PFSK-1 (cell line): ENCODE data around the gene YBX2.

ENCODE experiments used
- SIN3A ChIP-seq: IDR thresholded peaks from 2 replicates; pipeline ENCODE4 v1.6.1; 2012; ENCODE audit warnings: mild to moderate bottlenecking, low read length, moderate library complexity, borderline replicate concordance; ENCODE audit not compliant: insufficient read depth
- TAF1 ChIP-seq: IDR thresholded peaks from 2 replicates; pipeline ENCODE4 v1.6.1; 2012; ENCODE audit warnings: low read length, control low read depth, borderline replicate concordance; ENCODE audit not compliant: insufficient read depth
- TF ChIP-seq, protein P1 (sequence below), 2 experiments: IDR thresholded peaks; 2 replicates each; pipeline versions ENCODE4 v1.6.1 to v1.8.0; 2011 to 2012; ENCODE audit warnings: low read depth in 2 of 2, low read length in 2 of 2, control low read depth in 1 of 2, inconsistent platforms in 1 of 2, mild to moderate bottlenecking in 1 of 2, moderate library complexity in 1 of 2; ENCODE audit not compliant: insufficient read depth in 1 of 2

DNA sequence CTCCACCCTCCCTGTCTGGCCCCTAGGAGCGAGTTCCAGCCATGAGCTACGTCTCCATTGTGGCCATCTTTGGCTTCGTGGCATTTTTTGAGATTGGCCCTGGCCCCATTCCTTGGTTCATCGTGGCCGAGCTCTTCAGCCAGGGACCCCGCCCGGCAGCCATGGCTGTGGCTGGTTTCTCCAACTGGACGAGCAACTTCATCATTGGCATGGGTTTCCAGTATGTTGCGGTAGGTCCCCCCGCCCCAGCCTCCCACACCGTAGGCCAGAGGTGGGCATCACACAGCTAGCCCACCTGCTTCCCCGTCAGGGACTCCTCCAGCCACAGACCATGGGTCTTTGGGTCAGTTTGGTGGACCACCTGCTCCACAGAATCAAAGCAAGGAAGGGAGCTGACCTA lies 8.8 kb downstream of the YBX2 start:
- TF ChIP-seq TAF1 = no peak
- TF ChIP-seq, protein P1, sequence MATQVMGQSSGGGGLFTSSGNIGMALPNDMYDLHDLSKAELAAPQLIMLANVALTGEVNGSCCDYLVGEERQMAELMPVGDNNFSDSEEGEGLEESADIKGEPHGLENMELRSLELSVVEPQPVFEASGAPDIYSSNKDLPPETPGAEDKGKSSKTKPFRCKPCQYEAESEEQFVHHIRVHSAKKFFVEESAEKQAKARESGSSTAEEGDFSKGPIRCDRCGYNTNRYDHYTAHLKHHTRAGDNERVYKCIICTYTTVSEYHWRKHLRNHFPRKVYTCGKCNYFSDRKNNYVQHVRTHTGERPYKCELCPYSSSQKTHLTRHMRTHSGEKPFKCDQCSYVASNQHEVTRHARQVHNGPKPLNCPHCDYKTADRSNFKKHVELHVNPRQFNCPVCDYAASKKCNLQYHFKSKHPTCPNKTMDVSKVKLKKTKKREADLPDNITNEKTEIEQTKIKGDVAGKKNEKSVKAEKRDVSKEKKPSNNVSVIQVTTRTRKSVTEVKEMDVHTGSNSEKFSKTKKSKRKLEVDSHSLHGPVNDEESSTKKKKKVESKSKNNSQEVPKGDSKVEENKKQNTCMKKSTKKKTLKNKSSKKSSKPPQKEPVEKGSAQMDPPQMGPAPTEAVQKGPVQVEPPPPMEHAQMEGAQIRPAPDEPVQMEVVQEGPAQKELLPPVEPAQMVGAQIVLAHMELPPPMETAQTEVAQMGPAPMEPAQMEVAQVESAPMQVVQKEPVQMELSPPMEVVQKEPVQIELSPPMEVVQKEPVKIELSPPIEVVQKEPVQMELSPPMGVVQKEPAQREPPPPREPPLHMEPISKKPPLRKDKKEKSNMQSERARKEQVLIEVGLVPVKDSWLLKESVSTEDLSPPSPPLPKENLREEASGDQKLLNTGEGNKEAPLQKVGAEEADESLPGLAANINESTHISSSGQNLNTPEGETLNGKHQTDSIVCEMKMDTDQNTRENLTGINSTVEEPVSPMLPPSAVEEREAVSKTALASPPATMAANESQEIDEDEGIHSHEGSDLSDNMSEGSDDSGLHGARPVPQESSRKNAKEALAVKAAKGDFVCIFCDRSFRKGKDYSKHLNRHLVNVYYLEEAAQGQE (IDR thresholded peaks at IDR 0.05; ENCODE audit: insufficient read depth in 1 of 2, low read depth in 2 of 2, low read length in 2 of 2) = no peak
- no peak for TF ChIP-seq SIN3A
